Ishikawa (cell line): Measurements from ENCODE around the gene ZNF599.

ENCODE experiments used
- CEBPB ChIP-seq: IDR thresholded peaks from 2 replicates; pipeline ENCODE4 v1.6.1; 2012
- TAF1 ChIP-seq: IDR thresholded peaks from 2 replicates; pipeline ENCODE4 v1.6.1; 2012; ENCODE audit warnings: low read depth, mild to moderate bottlenecking

GRCh38 chr19:34793565-34793964 lies 20.6 kb upstream of the ZNF599 start:
- TF ChIP-seq CEBPB: no peak
- no peak for TF ChIP-seq TAF1
